MCF 10A (cell line): Measurements from ENCODE around the gene MT1E. TPM values are rescaled to one million over a fixed set of nuclear protein-coding genes. Genes with fewer than 3 reads are reported as not detected.
"Not testable (repeated sequence)": the region's sequence is repeated elsewhere in the genome, so short reads cannot be mapped to it uniquely, and the experiment has no call there.

Experiments
- BruUV-seq: library from RNA; stranded (reverse); fragments of 400-500 nt; replicated peaks from 2 replicates; lab custom pipeline; 2021; lab: Mats Ljungman, UMichigan
- CTCF ChIA-PET: fragments of 300-600 bp; sonication (Branson Sonifier 250); formaldehyde crosslinking; extraction: SDS; loops from one replicate; lab custom pipeline; 2021; ENCODE audit warnings: antibody characterized with exemption, inconsistent platforms; lab: Yijun Ruan, JAX
- POLR2A ChIA-PET: fragments of 300-600, 350-650 bp; sonication (Branson Sonifier 250); formaldehyde crosslinking; extraction: SDS; loops from one replicate; lab custom pipeline; 2020; ENCODE audit warnings: antibody characterized with exemption, inconsistent platforms; lab: Yijun Ruan, JAX
- DNase-seq: peaks from one replicate; pipeline ENCODE4 v3.0.0-alpha.2; 2018; ENCODE audit not compliant: unreplicated experiment
- H3K27ac Mint-ChIP-seq: one replicate; pipeline ENCODE4 v1.8.0; 2022; ENCODE audit warnings: mild to moderate bottlenecking, low read depth, mixed read lengths; ENCODE audit not compliant: unreplicated experiment
- H3K27me3 Mint-ChIP-seq: one replicate; pipeline ENCODE4 v1.8.0; 2022; ENCODE audit warnings: mixed read lengths; ENCODE audit not compliant: insufficient read depth, unreplicated experiment
- H3K36me3 Mint-ChIP-seq: one replicate; pipeline ENCODE4 v1.8.0; 2022; ENCODE audit warnings: mild to moderate bottlenecking, moderate library complexity, mixed read lengths; ENCODE audit not compliant: insufficient read depth, unreplicated experiment
- H3K4me1 Mint-ChIP-seq: one replicate; pipeline ENCODE4 v1.8.0; 2022; ENCODE audit warnings: mixed read lengths; ENCODE audit not compliant: insufficient read depth, unreplicated experiment
- H3K4me3 Mint-ChIP-seq: one replicate; pipeline ENCODE4 v1.8.0; 2022; ENCODE audit warnings: mild to moderate bottlenecking, moderate library complexity, mixed read lengths; ENCODE audit not compliant: unreplicated experiment
- H3K9me3 Mint-ChIP-seq: one replicate; pipeline ENCODE4 v1.8.0; 2022; ENCODE audit warnings: mixed read lengths; ENCODE audit not compliant: unreplicated experiment
- intact Hi-C: fragments of 100-400 bp; cut with micrococcal nuclease; formaldehyde crosslinking; loops from 2 replicates; pipeline ENCODE4 v1.14.1; 2022
- total RNA-seq: library from RNA; stranded (reverse); gene quantifications from 2 replicates; pipeline ENCODE4 v1.2.3, GENCODE V29; 2022
- TF ChIP-seq, protein P1 (sequence below): fragments of 200-600 bp; IDR thresholded peaks from one replicate; pipeline ENCODE4 v1.8.0; 2022; ENCODE audit warnings: antibody characterized with exemption, mild to moderate bottlenecking; ENCODE audit not compliant: unreplicated experiment

MT1E gene
- total RNA-seq, 1 experiment from 2014 or later: 934 TPM

DNA sequence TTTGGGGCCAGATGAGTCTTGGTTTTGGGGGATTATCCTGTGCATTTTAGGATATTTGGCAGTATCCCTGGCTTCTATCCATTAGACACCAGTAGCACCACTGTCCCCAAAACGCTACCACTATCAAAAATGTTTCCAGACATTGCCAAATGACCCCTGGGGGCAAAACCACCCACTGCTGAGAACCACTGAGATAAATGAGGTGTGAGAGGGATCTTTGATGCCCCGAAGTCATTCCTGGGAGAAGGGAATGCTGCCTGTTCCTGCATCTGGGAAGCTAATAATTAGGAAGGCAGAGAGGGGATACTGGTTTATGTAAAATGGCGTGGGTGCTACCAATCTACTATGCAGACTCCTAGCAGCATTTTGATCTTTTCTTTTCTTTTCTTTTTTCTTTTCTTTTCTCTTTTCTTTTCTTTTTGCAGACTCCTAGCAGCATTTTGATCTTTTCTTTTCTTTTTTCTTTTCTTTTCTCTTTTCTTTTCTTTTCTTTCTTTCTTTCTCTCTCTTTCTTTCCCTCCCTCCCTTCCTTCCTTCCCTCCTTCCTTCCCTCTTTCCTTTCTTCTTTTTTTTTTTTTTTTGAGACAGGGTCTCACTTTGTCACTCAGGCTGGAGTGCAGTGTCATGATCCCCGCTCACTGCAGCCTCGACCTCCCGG lies 45.1 kb upstream of the MT1E start:
- Mint-ChIP-seq H3K27me3 (no peaks in the 10 kb centered on the region), H3K4me1 (peaks cover 10% of the 10 kb centered on the region), H3K9me3 (no peaks in the 10 kb centered on the region), H3K4me3 (no peak overlapping the region), H3K27ac (no peak overlapping the region), H3K36me3 (no peaks in the 10 kb centered on the region)
- ChIA-PET POLR2A (interaction anchor here (1.0 kb wide), 1 partner anchor 66 kb away, joined by 3 read pairs; no protein-coding TSS in a partner anchor), CTCF (interaction anchor here (0.6 to 1.2 kb wide), 5 partner anchors 7 to 121 kb away, joined by 3 to 4 read pairs (median 4); no protein-coding TSS in a partner anchor)
- BruUV-seq: no TSS peak
- intact Hi-C loops: no loop called here
- TF ChIP-seq, protein P1, sequence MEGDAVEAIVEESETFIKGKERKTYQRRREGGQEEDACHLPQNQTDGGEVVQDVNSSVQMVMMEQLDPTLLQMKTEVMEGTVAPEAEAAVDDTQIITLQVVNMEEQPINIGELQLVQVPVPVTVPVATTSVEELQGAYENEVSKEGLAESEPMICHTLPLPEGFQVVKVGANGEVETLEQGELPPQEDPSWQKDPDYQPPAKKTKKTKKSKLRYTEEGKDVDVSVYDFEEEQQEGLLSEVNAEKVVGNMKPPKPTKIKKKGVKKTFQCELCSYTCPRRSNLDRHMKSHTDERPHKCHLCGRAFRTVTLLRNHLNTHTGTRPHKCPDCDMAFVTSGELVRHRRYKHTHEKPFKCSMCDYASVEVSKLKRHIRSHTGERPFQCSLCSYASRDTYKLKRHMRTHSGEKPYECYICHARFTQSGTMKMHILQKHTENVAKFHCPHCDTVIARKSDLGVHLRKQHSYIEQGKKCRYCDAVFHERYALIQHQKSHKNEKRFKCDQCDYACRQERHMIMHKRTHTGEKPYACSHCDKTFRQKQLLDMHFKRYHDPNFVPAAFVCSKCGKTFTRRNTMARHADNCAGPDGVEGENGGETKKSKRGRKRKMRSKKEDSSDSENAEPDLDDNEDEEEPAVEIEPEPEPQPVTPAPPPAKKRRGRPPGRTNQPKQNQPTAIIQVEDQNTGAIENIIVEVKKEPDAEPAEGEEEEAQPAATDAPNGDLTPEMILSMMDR: no peak
- DNase-seq: no peak

DNA sequence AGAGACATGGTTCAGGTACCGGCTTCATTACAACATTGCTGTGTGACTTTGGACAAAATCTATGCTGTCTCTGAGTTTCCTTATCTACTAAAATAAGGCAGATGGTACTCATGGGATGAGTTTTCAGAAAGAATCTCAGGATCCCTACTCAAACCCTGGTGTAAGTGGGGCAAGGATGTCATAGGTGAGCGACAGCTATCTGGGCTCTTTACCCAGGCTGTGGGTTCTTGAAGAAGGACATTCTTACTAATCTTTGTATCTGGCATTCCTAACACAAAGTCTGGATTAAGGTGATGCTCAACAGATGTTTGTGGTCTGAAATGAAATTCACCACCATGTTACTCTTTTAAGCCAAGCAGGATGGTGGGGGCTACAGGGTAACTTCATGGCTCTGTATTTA lies 42.7 kb upstream of the MT1E start:
- intact Hi-C loops: not testable (repeated sequence)
- CTCF ChIA-PET: interaction anchor here (0.6 to 1.5 kb wide), 3 partner anchors 14 to 215 kb away, joined by 3 to 6 read pairs (median 3); no protein-coding TSS in a partner anchor

GRCh38 chr16:56583351-56584168 lies 42.0 kb upstream of the MT1E start:
- DNase-seq: no peak
- Mint-ChIP-seq H3K4me1 (no peaks in the 10 kb centered on the region), H3K27ac (no peak overlapping the region), H3K4me3 (no peak overlapping the region), H3K36me3 (no peaks in the 10 kb centered on the region), H3K27me3 (no peaks in the 10 kb centered on the region), H3K9me3 (no peaks in the 10 kb centered on the region)
- no TSS peak for BruUV-seq
- intact Hi-C loops: no loop called here
- TF ChIP-seq, protein P1: no peak
- CTCF ChIA-PET: interaction anchor here (0.6 to 1.5 kb wide), 2 partner anchors 13 to 215 kb away, joined by 3 to 6 read pairs; no protein-coding TSS in a partner anchor
- POLR2A ChIA-PET: interaction anchor here (0.6 to 1.1 kb wide), 3 partner anchors 42 to 149 kb away, joined by 3 to 4 read pairs (median 3); partner anchors contain the start of gene MT1E

More for the DNA sequence above, 42.7 kb upstream of the MT1E start:
- H3K4me3 Mint-ChIP-seq, H3K9me3 Mint-ChIP-seq, H3K36me3 Mint-ChIP-seq, H3K27ac Mint-ChIP-seq, H3K27me3 Mint-ChIP-seq, H3K4me1 Mint-ChIP-seq, BruUV-seq, DNase-seq: not testable (repeated sequence)
- POLR2A ChIA-PET: interaction anchor here (0.6 to 1.2 kb wide), 3 partner anchors 27 to 111 kb away, joined by 3 to 5 read pairs (median 4); no protein-coding TSS in a partner anchor

DNA sequence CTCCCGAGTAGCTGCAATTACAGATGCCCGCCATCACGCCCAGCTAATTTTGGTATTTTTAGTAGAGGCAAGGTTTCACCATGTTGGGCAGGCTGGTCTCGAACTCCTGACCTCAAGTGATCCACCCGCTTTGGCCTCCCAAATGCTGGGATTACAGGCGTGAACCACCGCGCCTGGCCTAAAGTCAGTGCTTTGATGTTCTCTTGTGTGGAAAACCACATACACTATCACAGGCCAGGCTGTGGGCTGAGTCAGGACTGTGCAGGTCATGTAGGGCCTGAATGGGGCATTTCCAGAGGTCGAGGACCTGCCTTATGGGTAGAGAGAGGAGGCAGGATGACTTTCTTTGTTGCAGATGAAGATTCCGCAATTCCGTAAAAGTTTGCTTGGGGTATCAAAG lies 41.3 kb upstream of the MT1E start:
- no peaks in the 10 kb centered on the region for H3K27me3 Mint-ChIP-seq
- H3K27ac Mint-ChIP-seq: no peak overlapping the region
- ChIA-PET CTCF (no interaction called here), POLR2A (interaction anchor here (0.7 to 1.1 kb wide), 2 partner anchors 41 to 148 kb away, joined by 3 to 4 read pairs; partner anchors contain the start of gene MT1E)
- BruUV-seq: no TSS peak
- H3K4me3 Mint-ChIP-seq: no peak overlapping the region
- TF ChIP-seq, protein P1: no peak
- H3K4me1 Mint-ChIP-seq: no peaks in the 10 kb centered on the region
- intact Hi-C loops: no loop called here
- no peaks in the 10 kb centered on the region for H3K9me3 Mint-ChIP-seq
- H3K36me3 Mint-ChIP-seq: no peaks in the 10 kb centered on the region
- DNase-seq: no peak
